Lower leg skin (tissue), 4 donors: ENCODE results near the gene CALCA. TPM values are rescaled to one million over a fixed set of nuclear protein-coding genes. Genes with fewer than 3 reads are reported as not detected.

Source experiments
- DNase-seq, 2 donors: peaks; one replicate each; pipeline ENCODE4 v3.0.0-alpha.2; 2019; ENCODE audit warnings: low spot score in 2 of 2
- H3K4me3 ChIP-seq: fragments of 200-600 bp; sonication (generic); 2 replicates; pipeline ENCODE4 v1.5.1; 2017; ENCODE audit warnings: mild to moderate bottlenecking, low read depth; ENCODE audit not compliant: poor library complexity, severe bottlenecking
- POLR2A ChIP-seq, 2 donors: fragments of 450-650 bp; IDR thresholded peaks; one replicate each; pipeline ENCODE4 v1.6.1; 2016 to 2017; ENCODE audit warnings: antibody characterized with exemption in 2 of 2, mild to moderate bottlenecking in 1 of 2, moderate library complexity in 1 of 2
- WGBS, 2 donors: methylation state at CpG; one replicate each; pipeline ENCODE4 v1.1.5; 2018; 5-methylcytosine and 5-hydroxymethylcytosine counted together
- intact Hi-C: fragments of 100-400 bp; cut with DNase I; formaldehyde crosslinking; loops from one replicate; pipeline ENCODE4 v1.15.0; 2023; ENCODE audit warnings: low total_unique reads
- total RNA-seq, 4 donors: library from RNA; depleted of rRNA; stranded (reverse); fragments of >200 nt; gene quantifications; one replicate each; pipeline ENCODE4 v1.1.0, GENCODE V29; 2016
- TF ChIP-seq, protein P1 (sequence below), 3 donors: fragments of 450-650 bp; IDR thresholded peaks; one replicate each; pipeline ENCODE4 v1.5.1; 2016; ENCODE audit warnings: antibody characterized with exemption in 3 of 3, mild to moderate bottlenecking in 3 of 3, moderate library complexity in 2 of 3

Gene CALCA
- total RNA-seq, 4 donors from 2014 or later: not detected

DNA sequence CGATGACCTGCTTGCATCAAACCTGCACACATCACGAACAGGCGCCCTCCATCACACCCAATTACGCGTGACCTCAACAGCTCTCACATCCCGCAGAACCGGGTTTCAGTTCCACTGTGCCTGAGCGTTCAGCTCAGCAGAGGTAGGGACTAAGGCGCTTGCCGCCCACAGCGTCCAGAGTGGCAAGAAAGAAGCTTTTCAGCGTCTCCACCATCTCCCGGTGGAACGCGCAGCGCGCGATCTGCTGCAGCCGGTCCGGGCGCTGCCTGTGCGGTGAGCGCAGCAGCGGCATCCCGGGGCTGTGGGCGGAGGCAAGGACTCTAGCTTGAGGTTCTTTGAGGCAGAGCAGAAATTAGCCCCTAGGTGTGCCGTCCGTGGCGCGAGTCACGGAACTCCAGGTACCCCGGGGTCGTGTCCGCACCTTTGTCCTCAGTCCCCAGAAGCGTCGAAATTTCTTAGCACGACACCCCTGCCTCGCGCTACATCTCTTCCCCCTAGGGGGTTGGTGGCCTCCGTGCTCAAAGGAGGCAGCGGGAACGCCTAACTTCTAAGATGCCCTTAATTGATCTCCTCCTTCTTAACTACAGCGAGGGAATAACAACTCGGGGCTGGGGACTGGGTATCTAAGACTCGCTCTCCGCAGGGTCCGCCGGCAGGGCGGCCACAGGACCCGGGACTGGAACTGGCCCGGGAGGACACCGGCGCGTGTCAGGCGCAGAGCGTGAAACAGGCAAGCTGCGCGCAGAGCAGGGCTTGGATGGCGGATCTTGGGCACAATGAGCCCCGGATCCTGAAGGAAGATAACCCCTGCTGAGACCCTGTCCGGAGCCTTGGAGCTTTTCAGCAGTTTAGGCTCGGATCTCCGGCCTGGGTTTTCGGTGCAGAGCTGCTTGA, 1.7 kb upstream of the CALCA start:
- TF ChIP-seq POLR2A (IDR thresholded peaks at IDR 0.05): no peak
- TF ChIP-seq, protein P1, sequence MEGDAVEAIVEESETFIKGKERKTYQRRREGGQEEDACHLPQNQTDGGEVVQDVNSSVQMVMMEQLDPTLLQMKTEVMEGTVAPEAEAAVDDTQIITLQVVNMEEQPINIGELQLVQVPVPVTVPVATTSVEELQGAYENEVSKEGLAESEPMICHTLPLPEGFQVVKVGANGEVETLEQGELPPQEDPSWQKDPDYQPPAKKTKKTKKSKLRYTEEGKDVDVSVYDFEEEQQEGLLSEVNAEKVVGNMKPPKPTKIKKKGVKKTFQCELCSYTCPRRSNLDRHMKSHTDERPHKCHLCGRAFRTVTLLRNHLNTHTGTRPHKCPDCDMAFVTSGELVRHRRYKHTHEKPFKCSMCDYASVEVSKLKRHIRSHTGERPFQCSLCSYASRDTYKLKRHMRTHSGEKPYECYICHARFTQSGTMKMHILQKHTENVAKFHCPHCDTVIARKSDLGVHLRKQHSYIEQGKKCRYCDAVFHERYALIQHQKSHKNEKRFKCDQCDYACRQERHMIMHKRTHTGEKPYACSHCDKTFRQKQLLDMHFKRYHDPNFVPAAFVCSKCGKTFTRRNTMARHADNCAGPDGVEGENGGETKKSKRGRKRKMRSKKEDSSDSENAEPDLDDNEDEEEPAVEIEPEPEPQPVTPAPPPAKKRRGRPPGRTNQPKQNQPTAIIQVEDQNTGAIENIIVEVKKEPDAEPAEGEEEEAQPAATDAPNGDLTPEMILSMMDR (IDR thresholded peaks at IDR 0.05): no peak
- no peak for DNase-seq
- 3% methylated on average over 47 to 60 of the region's 64 CpGs for WGBS, 2 donors
- H3K4me3 ChIP-seq: no peak overlapping the region
- intact Hi-C loops: no loop called here

DNA sequence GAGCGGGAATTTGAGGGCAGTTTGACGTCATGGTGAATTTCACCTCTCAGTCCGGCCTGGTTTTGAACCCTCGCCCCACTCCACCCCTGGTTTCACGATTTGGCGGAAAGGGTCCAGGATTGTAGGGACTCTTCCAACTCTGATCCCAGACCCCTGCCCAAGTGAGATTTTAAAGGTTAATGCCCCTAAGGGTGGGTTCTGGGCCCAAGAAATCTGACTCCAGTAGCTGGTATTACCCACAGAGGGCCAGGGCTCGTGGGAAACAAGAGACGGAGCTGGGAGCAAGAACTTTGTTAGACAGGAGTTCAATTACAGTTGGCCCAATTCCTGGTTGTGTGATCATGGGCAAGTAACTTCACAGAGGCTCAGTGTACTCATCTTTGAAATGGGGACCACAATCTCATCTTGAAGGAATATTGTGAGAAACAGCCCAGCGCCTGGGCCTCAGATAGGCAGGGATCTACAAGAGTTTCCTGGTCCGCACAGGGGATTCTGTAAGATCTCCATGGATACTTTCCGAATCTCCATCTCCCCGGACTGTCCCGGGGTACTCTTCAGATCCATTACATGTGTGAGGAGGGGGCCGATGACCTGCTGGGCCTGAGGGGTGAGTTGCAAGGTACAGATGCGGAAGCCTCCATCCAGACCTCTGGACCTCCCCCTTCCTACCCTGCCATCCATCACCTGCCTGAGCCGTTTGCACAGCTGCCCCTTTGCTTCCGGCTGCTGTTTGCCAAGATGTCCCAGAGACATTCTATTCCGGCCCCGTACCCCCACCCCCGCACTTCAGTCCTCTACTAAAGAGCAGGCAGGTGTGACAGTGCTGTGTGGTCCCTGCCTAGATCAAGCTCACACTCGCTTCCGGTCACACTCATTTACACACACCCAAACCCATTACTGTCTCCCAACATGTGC, 687 bp upstream of the CALCA start:
- WGBS, 2 donors: 11 to 16% methylated on average over 22 of the region's 22 CpGs
- no peak for TF ChIP-seq POLR2A (IDR thresholded peaks at IDR 0.05)
- TF ChIP-seq, protein P1 (IDR thresholded peaks at IDR 0.05): no peak
- intact Hi-C loops: no loop called here
- no peak overlapping the region for H3K4me3 ChIP-seq
- no peak for DNase-seq

DNA sequence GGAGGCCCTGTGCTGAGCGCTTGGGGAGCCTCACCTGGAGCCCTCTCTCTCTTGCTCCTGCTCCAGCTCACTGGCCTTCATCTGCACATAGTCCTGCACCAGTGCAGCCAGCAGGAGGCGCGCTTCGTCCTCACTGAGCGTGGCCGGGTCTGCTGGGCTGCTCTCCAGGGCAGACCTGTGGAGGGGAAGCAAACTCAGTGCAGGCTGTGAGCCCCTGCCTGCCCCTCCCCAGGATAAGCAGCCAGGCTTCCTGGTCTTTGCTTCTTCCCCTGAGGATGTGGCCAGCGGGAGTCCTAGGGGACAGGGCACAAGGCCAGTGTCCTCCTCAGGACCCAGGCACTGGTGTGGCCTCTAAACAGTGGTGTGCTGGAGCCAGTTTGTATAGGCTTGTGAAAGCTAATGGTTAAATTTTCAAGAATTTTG, 2.2 kb downstream of the CALCA start:
- H3K4me3 ChIP-seq: no peak overlapping the region
- WGBS, 2 donors: 12 to 21% methylated on average over 2 to 7 of the region's 7 CpGs
- no peak for DNase-seq
- intact Hi-C loops: no loop called here
- TF ChIP-seq, protein P1 (IDR thresholded peaks at IDR 0.05): no peak
- TF ChIP-seq POLR2A (IDR thresholded peaks at IDR 0.05): no peak

- intact Hi-C loops: no loop called here
Measured at GRCh38 chr11:14967581-14968243, 4.4 kb downstream of the CALCA start.

GRCh38 chr11:14956111-14956510, 16.0 kb downstream of the CALCA start:
- WGBS, 2 donors: 78 to 84% methylated on average over 2 of the region's 2 CpGs
- TF ChIP-seq, protein P1 (IDR thresholded peaks at IDR 0.05): no peak
- no peak for TF ChIP-seq POLR2A (IDR thresholded peaks at IDR 0.05)
- no peak overlapping the region for H3K4me3 ChIP-seq
- DNase-seq: no peak
- intact Hi-C loops: no loop called here

More at GRCh38 chr11:14967581-14968243, 4.4 kb downstream of the CALCA start:
- TF ChIP-seq, protein P1 (IDR thresholded peaks at IDR 0.05): no peak
- no peak for TF ChIP-seq POLR2A (IDR thresholded peaks at IDR 0.05)
- no peak for DNase-seq
- whole genome bisulfite sequencing, 2 donors: 57 to 61% methylated on average over 5 of the region's 5 CpGs
- H3K4me3 ChIP-seq: no peak overlapping the region
